Measurements from ENCODE around the gene KIAA1755.

KIAA1755 gene

GRCh38 chr20:38203981-38204357 lies 56.6 kb downstream of the KIAA1755 start:
- no peak for DNase-seq (ENCODE audit: low read depth)

DNA sequence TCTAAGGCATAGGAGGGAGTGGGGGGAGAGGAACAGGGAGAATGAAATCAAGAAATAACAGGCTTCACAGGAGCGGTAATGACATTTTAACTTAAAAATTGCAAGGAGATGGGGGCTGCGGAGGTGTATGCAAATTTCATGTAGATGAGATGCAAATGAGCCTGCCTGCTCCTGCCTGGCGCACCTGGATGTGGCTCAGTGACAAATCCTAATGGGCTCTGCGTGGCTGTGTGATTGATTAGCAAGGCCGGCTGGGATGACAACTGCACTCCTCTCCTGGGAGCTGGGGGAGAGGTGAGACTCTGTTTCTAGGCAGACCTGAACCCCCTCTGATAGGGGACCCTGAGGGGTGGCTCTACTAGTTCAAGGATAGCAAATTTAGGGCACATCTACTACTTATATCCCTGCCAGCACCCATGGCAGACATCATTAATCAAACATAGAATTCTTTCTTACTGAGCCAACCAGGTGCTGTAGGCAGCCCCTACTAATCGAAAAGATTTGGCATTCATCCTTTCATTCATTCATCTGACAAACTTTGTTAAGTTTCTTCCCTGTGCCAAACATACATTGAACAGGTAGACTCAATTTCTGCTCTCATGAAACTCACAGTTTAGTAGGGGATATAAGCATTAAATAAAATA lies 57.1 kb downstream of the KIAA1755 start:
- no peak for DNase-seq (ENCODE audit: low read depth)

- DNase-seq (ENCODE audit: low read depth): no peak
These were observed 57.6 kb downstream of the KIAA1755 start for GRCh38 chr20:38202982-38203293.

DNA sequence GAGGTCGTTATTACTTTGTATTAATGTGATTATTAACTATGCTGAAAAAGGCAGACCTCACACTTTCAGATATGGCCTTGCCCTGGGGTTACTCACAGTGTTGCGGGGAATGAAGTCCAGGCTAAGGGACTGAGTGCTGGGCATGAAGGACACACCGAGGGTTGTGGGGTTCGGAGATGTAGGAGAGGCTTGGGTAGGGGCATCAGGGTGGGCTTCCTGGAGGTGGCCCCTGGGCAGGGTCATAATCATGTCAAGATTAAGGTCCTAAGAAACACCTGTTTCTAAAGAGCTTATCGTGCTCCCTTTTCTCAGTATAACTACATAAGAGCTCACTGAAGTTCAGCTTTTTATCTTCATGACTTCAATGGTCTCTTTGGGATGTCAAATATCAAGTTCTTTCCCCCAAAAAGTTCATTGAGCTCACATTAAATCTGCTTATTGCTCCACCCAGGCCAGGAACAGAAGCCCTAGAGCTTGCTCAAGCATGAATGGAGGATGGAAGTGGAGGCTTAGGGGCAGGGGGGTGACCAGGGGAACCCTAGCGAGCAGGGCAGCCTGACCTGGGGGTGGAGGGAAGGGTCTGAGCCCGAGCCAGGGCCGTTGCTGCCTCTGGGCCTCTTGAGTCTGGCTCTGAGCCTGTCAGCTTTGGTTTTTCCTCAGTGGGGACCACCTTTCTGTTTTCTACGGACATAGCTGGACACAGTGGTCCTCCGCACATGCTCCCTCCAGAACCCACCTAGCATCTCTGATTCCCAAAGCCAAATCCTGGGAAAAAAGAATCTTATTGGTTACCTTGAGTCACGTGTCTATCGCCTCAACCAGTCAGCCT lies 58.2 kb downstream of the KIAA1755 start:
- DNase-seq (ENCODE audit: low read depth): no peak

DNA sequence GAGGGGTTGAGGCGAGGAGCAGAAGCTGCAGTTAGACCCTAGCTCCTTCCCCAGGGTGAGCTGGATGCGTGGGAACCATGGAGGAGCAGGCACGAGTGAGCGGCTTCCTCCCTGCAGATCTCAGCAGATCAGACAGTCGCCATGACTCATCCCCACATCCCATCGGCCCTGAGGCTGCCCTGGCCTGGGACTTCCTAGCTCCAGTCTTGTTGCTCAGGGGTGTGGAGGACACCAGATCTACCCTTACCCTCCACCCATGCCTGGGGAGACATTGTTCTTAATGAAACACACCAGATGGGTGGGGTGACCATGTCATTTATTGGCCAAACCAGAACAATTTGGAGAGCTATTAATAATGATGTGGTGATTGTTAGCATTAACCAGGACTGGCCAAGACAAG lies 59.2 kb downstream of the KIAA1755 start:
- DNase-seq (ENCODE audit: low read depth): peak; percentile 88

GRCh38 chr20:38200646-38201045 lies 59.9 kb downstream of the KIAA1755 start:
- DNase-seq (ENCODE audit: low read depth): no peak

DNA sequence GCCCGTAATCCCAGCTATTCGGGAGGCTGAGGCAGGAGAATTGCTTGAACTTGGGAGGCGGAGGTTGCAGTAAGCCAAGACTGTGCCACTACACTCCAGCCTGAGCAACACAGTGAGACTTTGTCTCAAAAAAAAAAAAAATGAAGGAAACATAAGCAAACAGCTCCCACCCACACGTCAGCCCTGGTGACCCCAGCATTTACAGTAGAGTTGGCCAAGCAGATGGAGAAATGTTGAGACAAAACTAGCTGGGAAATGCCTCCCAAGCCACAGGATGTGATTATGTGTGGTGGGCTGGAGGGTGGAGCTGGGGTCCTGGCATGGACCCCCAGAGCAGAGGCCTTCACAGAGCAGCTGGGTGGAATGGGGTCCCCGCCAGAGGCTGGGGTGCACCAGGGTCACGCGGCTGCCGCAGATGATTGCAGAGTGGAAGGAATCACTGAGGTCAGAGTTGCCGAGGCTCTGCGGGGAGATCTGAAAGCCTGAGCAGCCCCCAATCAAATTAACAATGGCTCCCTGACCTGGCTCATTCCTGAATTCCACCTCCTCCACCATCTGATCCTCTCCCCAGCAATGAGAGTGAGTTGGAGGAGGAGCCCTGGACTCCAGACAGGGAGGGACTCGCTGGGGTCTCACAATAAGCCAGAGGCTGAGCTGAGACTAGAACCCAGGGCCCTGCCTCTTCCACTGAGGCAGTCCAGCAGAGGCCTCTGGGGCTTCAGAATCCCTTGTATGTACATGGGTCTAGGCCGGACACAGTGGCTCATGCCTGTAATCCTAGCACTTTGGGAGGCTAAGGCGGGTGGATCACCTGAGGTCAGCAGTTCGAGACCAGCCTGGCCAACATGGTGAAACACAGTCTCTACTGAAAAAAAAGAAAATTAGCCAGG lies 60.8 kb downstream of the KIAA1755 start:
- no peak for DNase-seq (ENCODE audit: low read depth)

DNA sequence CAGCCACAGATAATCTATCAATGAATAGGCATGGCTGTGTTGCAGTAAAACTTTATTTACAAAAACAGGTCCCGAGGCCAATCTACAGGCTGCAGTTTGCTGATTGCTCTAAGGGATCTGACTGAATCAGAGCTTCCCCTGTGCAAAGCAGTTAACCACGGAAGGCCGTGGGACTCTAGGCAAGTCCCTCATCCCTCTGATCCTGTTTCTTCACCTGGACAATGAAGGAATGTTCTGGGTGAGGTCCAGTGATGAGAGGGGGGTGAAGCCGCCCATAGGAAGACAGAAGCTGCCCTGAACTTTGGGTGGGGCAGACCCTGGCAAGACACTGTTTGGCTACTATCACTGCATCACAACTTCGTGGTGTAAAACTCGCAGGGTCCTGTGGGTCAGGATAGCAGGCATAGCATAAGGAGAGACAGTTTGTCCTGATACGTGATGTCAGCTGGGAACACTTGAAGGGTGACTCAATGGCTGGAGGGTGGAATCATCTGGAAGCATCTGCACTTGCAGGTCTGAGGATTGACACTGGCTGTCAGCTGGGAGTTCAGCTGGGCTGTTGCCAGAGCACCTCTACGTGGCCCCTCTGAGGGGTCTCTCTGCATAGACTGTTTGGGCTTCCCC lies 62.2 kb downstream of the KIAA1755 start:
- peak; percentile 51 for DNase-seq (ENCODE audit: low read depth)

DNA sequence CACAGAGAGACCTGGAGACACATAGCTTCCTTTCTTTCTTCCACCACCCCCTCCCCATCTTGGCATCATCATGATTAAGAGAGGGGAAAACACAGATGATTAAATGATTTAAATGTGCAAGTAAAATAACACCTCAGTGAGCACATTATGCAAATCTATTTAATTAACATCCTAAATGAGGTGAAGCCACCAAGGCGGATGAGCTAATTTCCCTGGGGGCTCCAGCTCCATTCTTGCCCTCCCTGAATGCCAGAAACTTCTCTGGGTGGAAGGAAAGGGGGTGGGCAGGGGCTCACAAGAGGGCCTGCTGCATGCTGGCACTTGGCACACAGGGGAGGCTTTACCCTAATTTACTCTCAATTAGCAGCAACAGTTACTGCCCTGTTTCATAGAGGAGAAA lies 62.9 kb downstream of the KIAA1755 start:
- DNase-seq (ENCODE audit: low read depth): no peak

GRCh38 chr20:38197217-38197616 lies 63.3 kb downstream of the KIAA1755 start:
- DNase-seq (ENCODE audit: low read depth): no peak

- DNase-seq (ENCODE audit: low read depth): peak; percentile 94
These were observed 63.9 kb downstream of the KIAA1755 start for GRCh38 chr20:38196592-38196991.

- DNase-seq (ENCODE audit: low read depth): no peak
These were observed 64.5 kb downstream of the KIAA1755 start for GRCh38 chr20:38196076-38196475.

GRCh38 chr20:38195521-38195920 lies 65.0 kb downstream of the KIAA1755 start:
- no peak for DNase-seq (ENCODE audit: low read depth)

DNA sequence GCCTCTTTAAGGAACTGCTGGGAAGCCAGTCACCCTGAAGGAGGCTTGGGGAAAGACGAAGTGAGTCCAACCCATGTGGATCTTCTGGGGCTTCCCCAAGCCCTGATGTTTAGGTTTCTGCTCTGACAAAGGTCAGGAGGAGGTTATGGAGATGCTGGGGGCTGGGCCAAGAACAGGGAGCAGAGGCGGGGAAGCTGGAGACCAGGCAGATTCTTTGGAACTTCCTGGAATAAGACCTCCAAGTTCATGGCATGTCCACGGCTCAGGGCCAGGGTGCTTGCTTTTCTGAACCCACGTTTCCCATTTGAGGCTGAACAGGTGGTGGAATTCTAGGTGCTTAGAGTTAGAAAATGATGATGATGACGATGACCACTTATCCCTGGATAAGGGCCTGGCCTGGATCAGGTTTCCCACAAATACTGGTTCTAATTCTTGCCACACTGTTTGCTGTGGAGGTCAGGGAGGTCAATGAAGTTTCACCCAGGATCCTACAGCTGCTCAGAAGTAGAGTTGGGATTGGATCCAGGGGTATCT lies 65.5 kb downstream of the KIAA1755 start:
- DNase-seq (ENCODE audit: low read depth): no peak

GRCh38 chr20:38193586-38194105 lies 66.9 kb downstream of the KIAA1755 start:
- no peak for DNase-seq (ENCODE audit: low read depth)

DNA sequence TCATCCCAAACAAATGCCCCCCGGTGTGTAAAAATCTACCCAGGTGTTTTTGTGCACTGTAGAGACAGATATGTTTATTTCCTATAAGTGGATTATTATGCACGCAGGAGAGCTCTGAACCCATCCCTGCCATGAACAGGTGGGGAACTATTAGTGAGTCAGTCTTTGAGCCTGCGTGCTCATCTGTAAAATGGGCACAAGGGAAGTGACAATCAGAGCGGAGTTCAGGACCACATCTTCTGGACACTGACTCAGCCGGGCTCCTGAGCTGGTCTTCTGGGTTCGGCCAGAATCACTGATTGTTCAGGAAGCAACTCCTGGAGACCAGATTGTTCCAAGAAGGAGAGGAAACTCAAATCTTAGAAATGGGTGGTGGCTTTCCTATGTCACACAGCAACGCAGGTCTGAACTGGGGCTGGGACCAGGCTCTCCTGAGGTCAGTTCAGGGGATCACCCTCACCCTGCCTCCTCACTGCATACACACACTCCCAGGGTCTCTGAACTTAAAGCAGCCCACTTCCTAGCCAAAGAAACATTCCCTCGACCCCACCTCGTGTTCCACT lies 68.1 kb downstream of the KIAA1755 start:
- no peak for DNase-seq (ENCODE audit: low read depth)

DNA sequence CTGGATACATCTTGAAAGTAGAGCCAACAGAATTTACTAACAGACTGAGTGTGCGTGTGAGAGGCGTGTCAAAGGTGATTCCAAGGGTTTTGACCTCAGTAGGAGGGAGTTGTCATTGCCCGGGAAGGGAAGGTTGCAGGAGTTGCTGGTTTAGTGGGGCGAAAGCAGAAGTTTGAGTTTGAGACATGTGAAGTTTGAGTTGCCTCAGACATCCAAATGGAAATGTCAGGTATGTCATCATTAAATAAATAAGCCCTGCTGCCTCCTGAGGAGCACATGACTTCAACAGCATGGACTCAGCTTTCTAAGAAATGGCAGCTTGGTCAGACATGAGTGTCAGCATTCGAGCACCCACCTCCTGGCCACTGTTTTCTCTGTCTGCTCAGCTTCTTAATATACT lies 68.9 kb downstream of the KIAA1755 start:
- no peak for DNase-seq (ENCODE audit: low read depth)

- peak; percentile 35 for DNase-seq (ENCODE audit: low read depth)
These were observed 69.6 kb downstream of the KIAA1755 start for GRCh38 chr20:38190936-38191371.

- no peak for DNase-seq (ENCODE audit: low read depth)
These were observed 70.4 kb downstream of the KIAA1755 start for GRCh38 chr20:38190166-38190565.

DNA sequence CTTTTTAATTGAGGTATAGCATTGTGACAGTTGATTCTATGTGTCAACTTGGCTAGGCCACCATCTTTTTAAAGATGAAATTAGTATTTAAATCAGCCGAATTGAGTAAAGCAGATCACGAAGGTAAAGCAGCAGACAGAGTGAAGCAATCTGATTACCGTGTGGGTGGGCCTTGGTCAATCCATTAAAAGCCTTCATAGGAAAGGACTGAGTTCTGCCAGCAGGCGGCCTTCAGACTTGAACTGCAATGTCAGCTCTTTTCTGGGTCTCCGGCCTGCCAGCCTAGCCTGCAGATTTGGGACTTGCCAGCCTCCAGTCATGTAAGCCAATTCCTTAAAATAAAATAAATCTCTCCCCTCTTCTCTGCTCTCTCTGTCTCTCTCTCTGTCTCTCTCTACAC lies 73.0 kb downstream of the KIAA1755 start:
- peak; percentile 79 for DNase-seq (ENCODE audit: low read depth)

DNA sequence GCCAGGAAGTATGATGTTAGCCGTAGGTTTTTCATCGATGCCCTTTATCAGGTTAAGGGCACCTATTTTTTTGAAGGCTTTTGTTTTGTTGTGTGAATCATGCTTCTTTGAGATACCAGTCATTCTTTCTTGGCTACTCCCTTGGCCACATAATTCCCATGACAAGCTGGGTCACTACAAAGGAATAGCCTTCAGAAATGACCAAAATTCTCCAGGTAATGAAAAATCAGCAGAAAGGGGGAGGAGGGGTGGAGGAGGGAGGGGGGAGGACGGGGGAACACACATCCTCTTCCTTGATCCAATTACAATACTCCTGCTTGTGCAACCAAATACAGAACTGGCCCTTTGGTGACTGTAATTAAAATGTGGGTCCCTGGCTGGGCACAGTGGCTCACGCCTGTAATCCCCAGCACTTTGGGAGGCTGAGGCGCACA lies 73.7 kb downstream of the KIAA1755 start:
- no peak for DNase-seq (ENCODE audit: low read depth)

Measured in amniotic epithelial cell (primary cell).